GM21576 (cell line): Measurements from ENCODE around the gene TMEM202.
"Not testable (repeated sequence)": the region's sequence is repeated elsewhere in the genome, so short reads cannot be mapped to it uniquely, and the experiment has no call there.

ENCODE experiments used
- ATAC-seq: cut with Tn5 transposase; IDR thresholded peaks from one replicate; pipeline ENCODE4 v1.9.1; 2021; ENCODE audit warnings: mild to moderate bottlenecking, moderate library complexity; ENCODE audit not compliant: unreplicated experiment

Gene TMEM202

GRCh38 chr15:72397796-72398588, at the start of gene TMEM202:
Gene TMEM202 (plus strand): TSS chr15:72398305. CDS start chr15:72398327, 22 bp downstream.
- ATAC-seq: no peak

- ATAC-seq: no peak
These were observed 44.8 kb upstream of the TMEM202 start for GRCh38 chr15:72353266-72353665.

GRCh38 chr15:72354496-72354895, 43.6 kb upstream of the TMEM202 start:
- no peak for ATAC-seq

- ATAC-seq: no peak
These were observed 40.0 kb upstream of the TMEM202 start for GRCh38 chr15:72358121-72358520.

- no peak for ATAC-seq
These were observed 39.4 kb upstream of the TMEM202 start for GRCh38 chr15:72358650-72359171.

GRCh38 chr15:72361176-72361575, 36.9 kb upstream of the TMEM202 start:
- ATAC-seq: no peak

- no peak for ATAC-seq
These were observed 32.3 kb upstream of the TMEM202 start for GRCh38 chr15:72365844-72366243.

GRCh38 chr15:72368325-72368724, 29.8 kb upstream of the TMEM202 start:
- ATAC-seq: no peak

GRCh38 chr15:72368899-72369298, 29.2 kb upstream of the TMEM202 start:
- no peak for ATAC-seq

- ATAC-seq: no peak
These were observed 28.1 kb upstream of the TMEM202 start for GRCh38 chr15:72369964-72370363.

- no peak for ATAC-seq
These were observed 25.7 kb upstream of the TMEM202 start for GRCh38 chr15:72372361-72372760.

- ATAC-seq: peak; percentile 33
These were observed 22.6 kb upstream of the TMEM202 start for GRCh38 chr15:72375501-72375845.

- ATAC-seq: peak; percentile 75
These were observed 22.1 kb upstream of the TMEM202 start, which contains the start of gene HEXA for GRCh38 chr15:72375846-72376581. Gene HEXA (minus strand): TSS chr15:72376014. CDS start chr15:72375972, 42 bp downstream.

- ATAC-seq: no peak
These were observed 20.8 kb upstream of the TMEM202 start for GRCh38 chr15:72377331-72377730.

GRCh38 chr15:72379106-72379505, 19.0 kb upstream of the TMEM202 start:
- ATAC-seq: not testable (repeated sequence)

- no peak for ATAC-seq
These were observed 18.2 kb upstream of the TMEM202 start for GRCh38 chr15:72379856-72380430.

- ATAC-seq: no peak
These were observed 17.4 kb upstream of the TMEM202 start for GRCh38 chr15:72380743-72381142.

- no peak for ATAC-seq
These were observed 16.0 kb upstream of the TMEM202 start for GRCh38 chr15:72382146-72382545.

GRCh38 chr15:72387741-72388140, 10.4 kb upstream of the TMEM202 start:
- no peak for ATAC-seq

GRCh38 chr15:72389231-72389630, 8.9 kb upstream of the TMEM202 start:
- ATAC-seq: no peak

GRCh38 chr15:72396331-72396730, 1.8 kb upstream of the TMEM202 start:
- ATAC-seq: not testable (repeated sequence)

GRCh38 chr15:72398648-72399047, 543 bp downstream of the TMEM202 start:
- no peak for ATAC-seq
